IPS-15b (cell line): ENCODE data around the gene CTSW.

ENCODE experiments used
- H3K27me3 ChIP-seq: one replicate; pipeline ENCODE4 v1.6.1; 2013; ENCODE audit warnings: low read length; ENCODE audit not compliant: control insufficient read depth, insufficient read depth
- H3K36me3 ChIP-seq: one replicate; pipeline ENCODE4 v1.6.1; 2013; ENCODE audit warnings: low read length; ENCODE audit not compliant: control insufficient read depth, insufficient read depth
- H3K4me1 ChIP-seq: one replicate; pipeline ENCODE4 v1.6.1; 2013; ENCODE audit warnings: mild to moderate bottlenecking, low read length; ENCODE audit not compliant: control insufficient read depth, insufficient read depth
- H3K4me3 ChIP-seq: one replicate; pipeline ENCODE4 v1.5.1; 2013; ENCODE audit warnings: low read depth, low read length
- H3K9ac ChIP-seq: one replicate; pipeline ENCODE4 v1.6.1; 2013; ENCODE audit warnings: low read depth, mild to moderate bottlenecking, low read length
- H3K9me3 ChIP-seq: one replicate; pipeline ENCODE4 v1.6.1; 2013; ENCODE audit warnings: mild to moderate bottlenecking, low read length; ENCODE audit not compliant: control insufficient read depth, insufficient read depth

Gene CTSW

DNA sequence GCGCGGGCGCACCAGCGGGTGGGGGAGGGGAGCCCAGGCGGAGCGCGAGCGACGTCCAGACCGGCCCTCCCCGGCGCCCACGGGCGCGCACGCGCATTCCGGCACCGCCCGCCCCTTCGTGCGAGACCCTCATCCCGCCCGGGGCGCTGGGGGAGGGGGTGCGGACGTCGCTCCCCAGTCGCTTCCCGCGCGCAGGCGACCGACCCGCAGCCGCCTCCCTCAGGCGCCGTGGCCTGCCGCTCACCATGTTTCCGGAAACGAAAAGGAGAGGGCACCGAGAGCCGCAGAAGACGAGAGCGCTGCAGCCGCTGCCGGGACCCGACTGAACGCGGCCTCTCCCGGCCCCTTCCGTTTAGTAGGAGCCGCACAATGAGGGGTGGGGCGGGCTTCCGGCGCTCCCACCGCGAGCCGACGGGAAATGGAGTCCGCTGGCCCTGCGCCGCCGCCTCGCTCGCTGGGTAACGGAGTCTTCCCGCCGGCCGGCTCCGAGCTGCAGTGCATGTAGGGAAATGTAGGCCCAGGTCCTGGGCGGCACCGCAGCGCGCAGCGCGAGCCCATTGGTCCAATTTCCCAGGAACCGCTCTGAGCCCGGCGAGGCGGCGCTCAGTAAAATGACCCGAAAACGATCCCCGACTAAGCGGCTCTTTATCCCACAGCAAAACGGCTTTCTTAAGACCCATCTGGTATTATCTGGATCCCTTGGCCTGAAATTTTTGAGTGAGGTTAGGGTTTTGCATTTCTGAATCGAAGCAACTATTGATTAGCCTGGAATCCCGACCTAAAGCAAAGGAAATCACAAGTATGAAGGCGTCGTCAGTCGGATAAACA is 21.6 kb upstream of the CTSW start, which contains the start of gene CFL1:
Gene CFL1 (minus strand): TSS at position 328 of the 828 bp plus-strand sequence. CDS start 81 bp downstream, at position 247.
- Histone ChIP-seq H3K9ac (peak within 1 kb of the TSS; percentile 90), H3K27me3 (no peaks in the 10 kb centered on the region), H3K9me3 (no peaks in the 10 kb centered on the region), H3K4me3 (peak within 1 kb of the TSS; percentile 98), H3K4me1 (peaks cover 8% of the 10 kb centered on the region), H3K36me3 (peaks cover 40% of the 10 kb centered on the region)

DNA sequence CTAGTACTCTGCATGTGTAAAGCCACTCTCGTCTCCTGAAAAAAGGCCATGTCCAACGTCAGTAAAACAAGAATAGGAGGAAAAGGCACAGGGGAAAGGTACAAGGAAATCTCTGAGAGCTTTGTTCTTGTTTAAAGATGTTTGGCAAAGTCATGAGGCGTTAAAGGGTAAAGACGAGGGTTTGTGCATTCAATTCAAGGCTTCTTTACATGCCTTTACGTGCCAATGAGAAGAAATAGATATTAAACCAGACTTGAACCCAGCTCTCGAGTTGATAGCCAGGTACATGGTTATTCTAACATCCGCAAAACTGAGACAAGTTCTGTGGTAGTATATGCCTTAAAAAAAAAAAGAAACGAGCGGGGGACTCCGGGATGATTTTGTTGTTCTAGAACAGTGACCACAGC is 21.0 kb upstream of the CTSW start:
- H3K9ac ChIP-seq, result peak overlapping the region; percentile 27
- peaks cover 8% of the 10 kb centered on the region for H3K4me1 ChIP-seq
- H3K36me3 ChIP-seq, result peaks cover 41% of the 10 kb centered on the region
- no peaks in the 10 kb centered on the region for H3K27me3 ChIP-seq
- H3K4me3 ChIP-seq, result peak overlapping the region; percentile 98
- H3K9me3 ChIP-seq, result no peaks in the 10 kb centered on the region

DNA sequence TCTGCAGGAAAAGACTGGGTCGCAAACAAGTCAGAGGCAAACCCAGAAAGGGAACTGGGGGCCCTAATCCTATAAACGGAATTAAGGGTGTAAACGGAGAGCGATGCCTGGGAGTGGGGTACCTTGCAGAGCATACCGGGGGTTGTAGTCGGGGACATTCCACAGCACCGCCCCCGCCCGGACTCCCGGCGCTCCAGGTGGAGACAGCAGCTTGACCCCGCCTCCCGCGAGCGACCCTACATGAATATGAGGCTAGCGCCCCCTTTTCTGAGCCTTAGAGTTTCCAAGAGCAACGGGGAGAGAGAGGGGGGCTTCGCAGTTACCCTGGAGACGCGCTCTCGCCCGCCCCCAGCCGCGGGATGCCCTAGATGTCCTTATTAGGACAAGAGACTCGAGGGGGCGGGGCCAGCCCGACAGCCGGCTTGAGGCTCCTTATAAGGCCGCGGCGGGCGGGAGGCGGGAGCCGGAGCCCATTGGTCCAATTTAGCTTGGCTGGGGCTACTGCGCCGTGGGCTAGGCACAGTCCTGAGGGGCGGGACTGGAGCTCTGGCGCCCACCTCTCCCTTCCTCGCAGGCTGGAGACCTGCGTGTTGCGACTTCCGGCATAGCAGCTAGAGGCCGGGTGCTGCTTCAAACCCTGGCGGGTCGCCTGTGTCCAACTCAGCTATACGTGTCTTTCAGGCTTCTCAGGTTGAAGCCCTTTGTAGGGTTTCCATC is 20.4 kb upstream of the CTSW start:
- peak overlapping the region; percentile 87 for H3K9ac ChIP-seq
- H3K4me1 ChIP-seq, result peaks cover 8% of the 10 kb centered on the region
- no peaks in the 10 kb centered on the region for H3K27me3 ChIP-seq
- H3K36me3 ChIP-seq, result peaks cover 41% of the 10 kb centered on the region
- no peaks in the 10 kb centered on the region for H3K9me3 ChIP-seq
- peak overlapping the region; percentile 98 for H3K4me3 ChIP-seq

DNA sequence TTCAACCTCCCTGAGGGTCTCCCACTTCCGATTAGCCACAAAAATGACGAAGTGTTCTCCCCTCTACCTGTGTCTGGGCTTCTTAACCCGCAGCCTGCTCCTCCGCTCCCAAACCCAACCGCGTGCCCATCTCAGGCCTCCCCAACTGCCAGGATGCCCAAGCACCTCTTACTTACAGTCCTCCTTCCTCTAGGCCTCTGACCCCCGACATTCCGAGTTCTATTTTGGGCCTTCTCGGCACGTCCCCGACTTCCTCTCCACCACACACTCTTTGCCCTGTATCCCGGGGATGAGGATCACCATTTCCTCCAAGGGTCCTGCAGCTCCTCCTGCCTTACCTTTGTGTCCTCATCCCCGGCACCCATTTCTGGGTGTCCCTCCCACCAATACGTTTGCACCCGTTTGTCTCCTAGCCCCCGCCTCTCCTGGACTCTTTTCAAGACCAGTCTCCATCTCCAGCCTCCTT is 19.8 kb upstream of the CTSW start:
- peaks cover 38% of the 10 kb centered on the region for H3K36me3 ChIP-seq
- H3K4me3 ChIP-seq, result peak overlapping the region; percentile 94
- peak overlapping the region; percentile 87 for H3K9ac ChIP-seq
- H3K27me3 ChIP-seq, result no peaks in the 10 kb centered on the region
- H3K4me1 ChIP-seq, result peaks cover 8% of the 10 kb centered on the region
- no peaks in the 10 kb centered on the region for H3K9me3 ChIP-seq

DNA sequence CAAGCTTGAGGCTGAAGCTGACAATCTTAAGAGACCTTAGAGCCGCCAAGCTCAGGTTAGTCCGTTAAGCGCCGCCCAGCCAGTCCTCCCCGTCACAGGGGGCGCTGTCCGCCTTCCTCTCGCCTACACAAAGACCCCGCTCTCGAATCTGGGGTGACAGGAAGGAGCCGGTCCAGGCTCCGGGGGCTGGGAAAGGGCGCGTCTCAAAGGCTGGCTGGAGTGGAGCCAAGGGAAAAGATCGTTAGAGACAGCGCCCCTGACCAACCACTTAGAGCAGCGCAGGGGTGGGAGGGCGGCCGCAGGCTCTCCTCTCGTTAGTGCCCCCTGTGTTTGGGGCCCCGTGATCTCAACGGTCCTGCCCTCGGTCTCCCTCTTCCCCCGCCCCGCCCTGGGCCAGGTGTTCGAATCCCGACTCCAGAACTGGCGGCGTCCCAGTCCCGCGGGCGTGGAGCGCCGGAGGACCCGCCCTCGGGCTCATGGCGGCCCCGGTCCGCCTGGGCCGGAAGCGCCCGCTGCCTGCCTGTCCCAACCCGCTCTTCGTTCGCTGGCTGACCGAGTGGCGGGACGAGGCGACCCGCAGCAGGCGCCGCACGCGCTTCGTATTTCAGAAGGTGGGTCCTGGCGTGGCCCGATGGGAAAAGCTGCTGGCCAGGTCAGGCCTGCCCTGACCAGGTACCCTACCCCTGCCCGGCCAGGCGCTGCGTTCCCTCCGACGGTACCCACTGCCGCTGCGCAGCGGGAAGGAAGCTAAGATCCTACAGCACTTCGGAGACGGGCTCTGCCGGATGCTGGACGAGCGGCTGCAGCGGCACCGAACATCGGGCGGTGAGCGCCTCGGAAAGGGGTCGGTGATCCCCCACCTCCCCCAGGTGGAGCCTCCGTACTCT is 19.1 kb upstream of the CTSW start, which contains the start of gene MUS81:
Gene MUS81 (plus strand): TSS at position 156 of the 887 bp plus-strand sequence. CDS start 321 bp downstream, at position 477.
- Histone ChIP-seq H3K27me3 (no peaks in the 10 kb centered on the region), H3K9ac (peak within 1 kb of the TSS; percentile 93), H3K4me3 (peak within 1 kb of the TSS; percentile 94), H3K4me1 (peaks cover 8% of the 10 kb centered on the region), H3K9me3 (no peaks in the 10 kb centered on the region), H3K36me3 (peaks cover 36% of the 10 kb centered on the region)

DNA sequence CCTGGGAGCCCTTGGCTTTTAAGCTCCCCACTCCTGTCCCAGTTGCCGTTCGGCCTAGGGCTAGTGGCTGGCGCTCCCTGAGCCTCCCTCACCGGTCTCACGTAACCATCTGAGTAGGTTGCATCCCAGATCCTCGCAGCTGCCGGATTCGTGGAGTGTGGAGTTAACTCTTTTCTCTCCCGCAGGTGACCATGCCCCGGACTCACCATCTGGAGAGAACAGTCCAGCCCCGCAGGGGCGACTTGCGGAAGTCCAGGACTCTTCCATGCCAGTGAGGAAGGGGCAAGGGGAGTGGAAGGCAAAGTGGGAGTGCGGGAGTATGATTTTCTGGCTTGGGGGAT is 18.5 kb upstream of the CTSW start:
- Histone ChIP-seq H3K4me1 (peaks cover 6% of the 10 kb centered on the region), H3K36me3 (peaks cover 33% of the 10 kb centered on the region), H3K9me3 (no peaks in the 10 kb centered on the region), H3K4me3 (peak overlapping the region; percentile 94), H3K9ac (peak overlapping the region; percentile 93), H3K27me3 (no peaks in the 10 kb centered on the region)

DNA sequence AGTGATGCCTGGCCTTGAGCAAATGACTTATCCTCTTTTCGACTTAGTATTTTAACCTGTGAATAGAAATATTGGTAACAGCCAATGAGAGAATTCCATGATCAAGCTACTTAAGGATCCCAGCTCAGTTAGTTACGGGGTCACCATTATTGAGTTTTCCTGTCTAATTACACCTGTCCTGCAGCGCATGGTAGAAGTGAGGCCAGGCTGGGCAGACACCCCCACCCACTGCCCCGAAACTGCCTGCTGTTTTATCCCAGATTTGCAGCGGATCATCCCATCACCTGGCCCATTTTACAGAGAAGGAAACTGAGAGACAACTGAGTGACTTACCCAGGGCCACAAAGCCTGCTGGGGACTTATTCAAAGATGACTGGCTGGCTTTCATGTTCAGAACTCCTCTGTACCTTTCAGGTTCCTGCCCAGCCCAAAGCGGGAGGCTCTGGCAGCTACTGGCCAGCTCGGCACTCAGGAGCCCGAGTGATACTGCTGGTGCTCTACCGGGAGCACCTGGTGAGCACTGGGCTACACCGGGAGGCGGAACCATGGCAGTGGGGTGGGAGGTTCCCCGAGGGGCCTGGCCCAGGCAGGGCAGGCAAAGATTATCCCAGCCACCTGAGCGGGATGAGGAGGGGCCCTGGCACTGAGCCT is 18.0 kb upstream of the CTSW start:
- peak overlapping the region; percentile 93 for H3K9ac ChIP-seq
- H3K36me3 ChIP-seq, result peaks cover 28% of the 10 kb centered on the region
- H3K27me3 ChIP-seq, result no peaks in the 10 kb centered on the region
- peak overlapping the region; percentile 94 for H3K4me3 ChIP-seq
- H3K4me1 ChIP-seq, result peaks cover 3% of the 10 kb centered on the region
- no peaks in the 10 kb centered on the region for H3K9me3 ChIP-seq

DNA sequence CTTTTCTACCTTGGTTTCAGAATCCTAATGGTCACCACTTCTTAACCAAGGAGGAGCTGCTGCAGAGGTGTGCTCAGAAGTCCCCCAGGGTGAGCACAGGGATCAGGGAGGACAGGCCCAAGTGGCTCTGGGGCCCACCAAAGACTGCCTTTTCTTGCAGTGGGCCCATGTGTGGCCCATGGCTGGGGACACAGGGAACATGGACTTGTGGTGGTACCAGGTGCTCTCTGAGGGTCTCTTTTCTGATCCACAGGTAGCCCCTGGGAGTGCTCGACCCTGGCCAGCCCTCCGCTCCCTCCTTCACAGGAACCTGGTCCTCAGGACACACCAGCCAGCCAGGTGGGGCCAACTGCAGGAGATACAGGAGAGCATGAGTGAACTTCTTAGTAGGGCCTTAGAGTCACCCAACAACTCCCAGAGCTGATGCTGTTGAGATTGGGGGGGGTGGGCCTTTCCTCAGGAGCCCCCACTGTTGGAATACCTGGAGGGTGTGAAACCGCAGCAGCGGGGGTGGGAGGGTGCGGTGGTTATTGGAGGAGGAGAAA is 17.4 kb upstream of the CTSW start:
- Histone ChIP-seq H3K4me1 (peaks cover 3% of the 10 kb centered on the region), H3K36me3 (peaks cover 27% of the 10 kb centered on the region), H3K27me3 (no peaks in the 10 kb centered on the region), H3K4me3 (no peak overlapping the region), H3K9me3 (no peaks in the 10 kb centered on the region), H3K9ac (no peak overlapping the region)

DNA sequence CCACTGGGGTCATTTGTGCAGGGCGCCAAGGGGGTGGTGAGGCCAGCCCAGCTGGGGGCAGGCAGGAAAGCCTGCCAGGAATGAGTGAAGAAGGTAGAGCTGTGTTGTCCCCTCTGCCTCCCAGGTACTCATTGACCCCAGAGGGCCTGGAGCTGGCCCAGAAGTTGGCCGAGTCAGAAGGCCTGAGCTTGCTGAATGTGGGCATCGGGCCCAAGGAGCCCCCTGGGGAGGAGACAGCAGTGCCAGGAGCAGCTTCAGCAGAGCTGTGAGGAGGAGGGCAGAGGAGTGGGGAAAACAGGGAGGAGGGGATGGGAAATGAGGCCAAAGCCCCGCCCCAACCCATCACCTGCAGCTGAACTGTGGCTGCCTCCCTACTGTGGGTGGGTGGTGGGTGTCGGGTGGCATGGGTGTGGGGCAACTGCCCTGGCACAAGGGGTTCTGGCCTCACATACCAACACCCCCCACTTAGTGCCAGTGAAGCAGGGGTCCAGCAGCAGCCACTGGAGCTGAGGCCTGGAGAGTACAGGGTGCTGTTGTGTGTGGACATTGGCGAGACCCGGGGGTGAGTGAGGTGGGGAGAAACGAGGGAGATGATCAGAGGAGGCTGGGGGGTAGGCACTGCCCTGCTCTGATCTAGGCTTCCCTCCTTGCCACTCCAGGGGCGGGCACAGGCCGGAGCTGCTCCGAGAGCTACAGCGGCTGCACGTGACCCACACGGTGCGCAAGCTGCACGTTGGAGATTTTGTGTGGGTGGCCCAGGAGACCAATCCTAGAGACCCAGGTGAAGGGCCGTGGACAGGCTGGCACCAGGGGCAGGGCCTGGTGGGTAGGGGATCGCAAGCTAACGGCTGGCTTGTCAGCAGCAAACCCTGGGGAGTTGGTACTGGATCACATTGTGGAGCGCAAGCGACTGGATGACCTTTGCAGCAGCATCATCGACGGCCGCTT is 16.4 kb upstream of the CTSW start:
- H3K4me3 ChIP-seq, result no peak overlapping the region
- H3K36me3 ChIP-seq, result peaks cover 27% of the 10 kb centered on the region
- H3K27me3 ChIP-seq, result no peaks in the 10 kb centered on the region
- peaks cover 3% of the 10 kb centered on the region for H3K4me1 ChIP-seq
- no peaks in the 10 kb centered on the region for H3K9me3 ChIP-seq
- no peak overlapping the region for H3K9ac ChIP-seq
